Activated CD8-positive, alpha-beta T cell treated with anti-CD3 and anti-CD28 coated beads, Interleukin-2, amount 10 ng/mL, durations not matched to agents 7 days and 5 days (primary cell): Measurements from ENCODE around the gene TOP2A. TPM values are rescaled to one million over a fixed set of nuclear protein-coding genes. Genes with fewer than 3 reads are reported as not detected.

Experiments
- total RNA-seq, 2 experiments: library from RNA; stranded (reverse); gene quantifications; one replicate each; pipeline ENCODE4 v1.2.3, GENCODE V29; 2021

The TOP2A gene
- total RNA-seq, 2 experiments from 2014 or later = 517 to 567 TPM

Other genes starting within 250 kb of the TOP2A start
- 1 to 10 TPM; 4.8 to 5.3 TPM for gene RAPGEFL1, start 240.4 kb downstream of the TOP2A start, total RNA-seq
- 10 to 100 TPM; 22.0 to 27.4 TPM for gene WIPF2, start 198.6 kb downstream of the TOP2A start, total RNA-seq
- gene CDC6, start 130.0 kb downstream of the TOP2A start, total RNA-seq = 100 to 1,000 TPM; 103 to 110 TPM
- gene RARA, start 108.7 kb downstream of the TOP2A start, total RNA-seq = 10 to 100 TPM; 61.1 to 63.2 TPM
- under 1 TPM in 1 of 2 experiments, not detected in 1; 0.29 TPM for gene GJD3, start 53.2 kb downstream of the TOP2A start, total RNA-seq
- gene IGFBP4, start 25.6 kb upstream of the TOP2A start, total RNA-seq = 10 to 100 TPM; 28.7 to 28.9 TPM
- 1 to 10 TPM; 8.4 to 9.0 TPM for gene TNS4, start 83.7 kb upstream of the TOP2A start, total RNA-seq
- gene CCR7, start 147.6 kb upstream of the TOP2A start, total RNA-seq = 100 to 1,000 TPM; 171 to 173 TPM
- 100 to 1,000 TPM; 104 to 110 TPM for gene SMARCE1, start 229.9 kb upstream of the TOP2A start, total RNA-seq
- not detected for gene KRT222, start 247.3 kb upstream of the TOP2A start, total RNA-seq